Suprapubic skin (tissue), 4 donors: Measurements from ENCODE around the gene PDE3B. TPM values are rescaled to one million over a fixed set of nuclear protein-coding genes. Genes with fewer than 3 reads are reported as not detected.
"Not testable (repeated sequence)": the region's sequence is repeated elsewhere in the genome, so short reads cannot be mapped to it uniquely, and the experiment has no call there.

Source experiments
- DNase-seq, 2 donors: peaks; one replicate each; pipeline ENCODE4 v3.0.0-alpha.2; 2019; ENCODE audit warnings: low spot score in 2 of 2
- H3K27ac ChIP-seq: fragments of 200-600 bp; sonication (generic); one replicate; pipeline ENCODE4 v1.5.1; 2019
- H3K27me3 ChIP-seq: fragments of 200-600 bp; sonication (generic); one replicate; pipeline ENCODE4 v1.5.1; 2019
- H3K36me3 ChIP-seq: fragments of 200-600 bp; sonication (generic); one replicate; pipeline ENCODE4 v1.5.1; 2019
- H3K4me1 ChIP-seq: fragments of 200-600 bp; sonication (generic); one replicate; pipeline ENCODE4 v1.5.1; 2019
- H3K4me3 ChIP-seq: fragments of 200-600 bp; sonication (generic); one replicate; pipeline ENCODE4 v1.5.1; 2019; ENCODE audit warnings: mild to moderate bottlenecking
- H3K9me3 ChIP-seq: fragments of 200-600 bp; sonication (generic); one replicate; pipeline ENCODE4 v1.5.1; 2019
- CTCF ChIP-seq, 2 donors: fragments of 200-600 bp in 1 of 2; fragments of 450-650 bp in 1 of 2; sonication (generic) in 1 of 2; IDR thresholded peaks; one replicate each; pipeline ENCODE4 v1.5.1; 2016 to 2019; ENCODE audit warnings: antibody characterized with exemption in 2 of 2, mild to moderate bottlenecking in 1 of 2, moderate library complexity in 1 of 2
- EP300 ChIP-seq: sonication (generic); formaldehyde crosslinking; IDR thresholded peaks from one replicate; pipeline ENCODE4 v1.6.1; 2017; ENCODE audit warnings: antibody characterized with exemption
- POLR2A ChIP-seq, 2 donors: fragments of 450-650 bp; IDR thresholded peaks; one replicate each; pipeline ENCODE4 v1.6.1; 2017; ENCODE audit warnings: antibody characterized with exemption in 2 of 2, mild to moderate bottlenecking in 2 of 2, moderate library complexity in 2 of 2
- POLR2AphosphoS5 ChIP-seq, 3 donors: sonication (generic); formaldehyde crosslinking; IDR thresholded peaks; one replicate each; pipeline ENCODE4 v1.6.1; 2017; ENCODE audit warnings: antibody characterized with exemption in 3 of 3
- WGBS: methylation state at CpG from one replicate; pipeline ENCODE4 v1.1.5; 2018; 5-methylcytosine and 5-hydroxymethylcytosine counted together
- total RNA-seq, 4 donors: library from RNA; depleted of rRNA; stranded (reverse); fragments of >200 nt; gene quantifications; one replicate each; pipeline ENCODE4 v1.1.0, GENCODE V29; 2016

PDE3B gene
- total RNA-seq, 4 donors from 2014 or later = 1.9 to 6.8 (median 2.7) TPM

GRCh38 chr11:14650064-14650463 lies 6.5 kb downstream of the PDE3B start:
- no peak overlapping the region for H3K27ac ChIP-seq
- no peaks in the 10 kb centered on the region for H3K9me3 ChIP-seq
- 92% methylated on average over 3 of the region's 3 CpGs for WGBS
- H3K4me1 ChIP-seq = peaks cover 5% of the 10 kb centered on the region
- H3K4me3 ChIP-seq = no peak overlapping the region
- TF ChIP-seq CTCF (IDR thresholded peaks at IDR 0.05) = no peak
- no peak for TF ChIP-seq EP300
- TF ChIP-seq POLR2AphosphoS5 (IDR thresholded peaks at IDR 0.05) = no peak
- TF ChIP-seq POLR2A (IDR thresholded peaks at IDR 0.05) = no peak
- no peak for DNase-seq
- H3K36me3 ChIP-seq = no peaks in the 10 kb centered on the region
- peaks cover 32% of the 10 kb centered on the region for H3K27me3 ChIP-seq

GRCh38 chr11:14653090-14653489 lies 9.5 kb downstream of the PDE3B start:
- no peak overlapping the region for H3K27ac ChIP-seq
- no peak for DNase-seq

GRCh38 chr11:14655435-14655834 lies 11.8 kb downstream of the PDE3B start:
- Histone ChIP-seq H3K27me3 (peaks cover 8% of the 10 kb centered on the region), H3K4me3 (no peak overlapping the region), H3K27ac (no peak overlapping the region), H3K9me3 (no peaks in the 10 kb centered on the region), H3K4me1 (no peaks in the 10 kb centered on the region), H3K36me3 (no peaks in the 10 kb centered on the region)
- no peak for TF ChIP-seq POLR2AphosphoS5 (IDR thresholded peaks at IDR 0.05)
- 84% methylated on average over 3 of the region's 3 CpGs for WGBS
- no peak for DNase-seq

More at GRCh38 chr11:14653090-14653489, 9.5 kb downstream of the PDE3B start:
- Histone ChIP-seq H3K4me3 (no peak overlapping the region), H3K9me3 (no peaks in the 10 kb centered on the region), H3K4me1 (no peaks in the 10 kb centered on the region), H3K36me3 (no peaks in the 10 kb centered on the region), H3K27me3 (peaks cover 15% of the 10 kb centered on the region)
- WGBS = 78% methylated on average over 3 of the region's 3 CpGs
- TF ChIP-seq POLR2AphosphoS5 (IDR thresholded peaks at IDR 0.05) (no peak), POLR2A (IDR thresholded peaks at IDR 0.05) (no peak), CTCF (IDR thresholded peaks at IDR 0.05) (no peak), EP300 (no peak)

GRCh38 chr11:14656536-14657457 lies 13.2 kb downstream of the PDE3B start:
- H3K4me1 ChIP-seq = no peaks in the 10 kb centered on the region
- H3K9me3 ChIP-seq = no peaks in the 10 kb centered on the region
- H3K27ac ChIP-seq = no peak overlapping the region
- TF ChIP-seq EP300 = no peak
- TF ChIP-seq POLR2A (IDR thresholded peaks at IDR 0.05) = no peak
- TF ChIP-seq CTCF (IDR thresholded peaks at IDR 0.05) = no peak
- no peak for TF ChIP-seq POLR2AphosphoS5 (IDR thresholded peaks at IDR 0.05)
- H3K27me3 ChIP-seq = no peaks in the 10 kb centered on the region
- no peak for DNase-seq
- WGBS = 53% methylated on average over 4 of the region's 4 CpGs
- H3K4me3 ChIP-seq = no peak overlapping the region
- no peaks in the 10 kb centered on the region for H3K36me3 ChIP-seq

GRCh38 chr11:14657841-14658240 lies 14.2 kb downstream of the PDE3B start:
- no peak for DNase-seq

GRCh38 chr11:14664926-14665325 lies 21.3 kb downstream of the PDE3B start:
- H3K27ac ChIP-seq, H3K4me1 ChIP-seq, DNase-seq, H3K4me3 ChIP-seq, H3K9me3 ChIP-seq, H3K27me3 ChIP-seq, H3K36me3 ChIP-seq: not testable (repeated sequence)
- WGBS = 98% methylated on average over 3 of the region's 3 CpGs

More at GRCh38 chr11:14657841-14658240, 14.2 kb downstream of the PDE3B start:
- no peak overlapping the region for H3K4me3 ChIP-seq
- WGBS = 89% methylated on average over 1 of the region's 1 CpG
- H3K4me1 ChIP-seq = no peaks in the 10 kb centered on the region
- H3K27me3 ChIP-seq = no peaks in the 10 kb centered on the region
- no peak overlapping the region for H3K27ac ChIP-seq
- H3K36me3 ChIP-seq = no peaks in the 10 kb centered on the region
- TF ChIP-seq POLR2AphosphoS5 (IDR thresholded peaks at IDR 0.05) = no peak
- TF ChIP-seq CTCF (IDR thresholded peaks at IDR 0.05) = no peak
- no peak for TF ChIP-seq POLR2A (IDR thresholded peaks at IDR 0.05)
- no peak for TF ChIP-seq EP300
- H3K9me3 ChIP-seq = no peaks in the 10 kb centered on the region

GRCh38 chr11:14667329-14667728 lies 23.7 kb downstream of the PDE3B start:
- not testable (repeated sequence) for H3K4me3 ChIP-seq, H3K36me3 ChIP-seq, H3K9me3 ChIP-seq, H3K4me1 ChIP-seq, H3K27me3 ChIP-seq, DNase-seq, H3K27ac ChIP-seq
- WGBS = 87% methylated on average over 4 of the region's 4 CpGs
